Uterus (tissue), 4 donors: ENCODE measurements around the gene ADH5. TPM values are rescaled to one million over a fixed set of nuclear protein-coding genes. Genes with fewer than 3 reads are reported as not detected.
"Not testable (repeated sequence)": the region's sequence is repeated elsewhere in the genome, so short reads cannot be mapped to it uniquely, and the experiment has no call there.

ENCODE experiments used
- DNase-seq, 2 donors: peaks; one replicate each; pipeline ENCODE4 v3.0.0-alpha.2; 2019 to 2020
- H3K27ac ChIP-seq, 2 donors: fragments of 200-600 bp; sonication (generic); 1 replicate in 1 of 2; 2 replicates in 1 of 2; pipeline ENCODE4 v1.5.1; 2016 to 2018
- H3K27me3 ChIP-seq, 2 donors: fragments of 200-600 bp; sonication (generic); one replicate each; pipeline ENCODE4 v1.5.1; 2018 to 2019; ENCODE audit warnings: control low read depth in 1 of 2
- H3K36me3 ChIP-seq, 2 donors: fragments of 200-600 bp; sonication (generic); one replicate each; pipeline ENCODE4 v1.5.1; 2019; ENCODE audit warnings: control low read depth in 1 of 2
- H3K4me1 ChIP-seq, 2 donors: fragments of 200-600 bp; sonication (generic); one replicate each; pipeline ENCODE4 v1.5.1; 2018 to 2019; ENCODE audit warnings: control low read depth in 1 of 2
- H3K4me3 ChIP-seq, 2 donors: fragments of 200-600 bp; sonication (generic); 1 replicate in 1 of 2; 2 replicates in 1 of 2; pipeline ENCODE4 v1.5.1; 2018 to 2019; ENCODE audit warnings: mild to moderate bottlenecking in 1 of 2
- H3K9me3 ChIP-seq, 2 donors: fragments of 200-600 bp; sonication (generic); one replicate each; pipeline ENCODE4 v1.5.1; 2019; ENCODE audit warnings: control low read depth in 1 of 2
- CTCF ChIP-seq, 4 experiments: fragments of 200-600 bp in 2 of 4; fragments of 450-650 bp in 2 of 4; sonication (generic) in 2 of 4; IDR thresholded peaks; one replicate each; pipeline ENCODE4 v1.5.1; 2016 to 2019; ENCODE audit warnings: antibody characterized with exemption in 4 of 4, mild to moderate bottlenecking in 2 of 4, moderate library complexity in 1 of 4
- POLR2A ChIP-seq, 2 donors: fragments of 450-650 bp; IDR thresholded peaks; one replicate each; pipeline ENCODE4 v1.6.1; 2016; ENCODE audit warnings: antibody characterized with exemption in 2 of 2, mild to moderate bottlenecking in 1 of 2, moderate library complexity in 1 of 2
- intact Hi-C: fragments of 100-400 bp; cut with DNase I; formaldehyde crosslinking; loops from one replicate; pipeline ENCODE4 v1.15.1; 2023; ENCODE audit warnings: low total_unique reads
- total RNA-seq, 4 donors: library from RNA; depleted of rRNA in 3 of 4; stranded (reverse); fragments of >200 nt in 3 of 4; gene quantifications; one replicate each; pipeline versions ENCODE4 v1.1.0 to v1.2.4, GENCODE V29; 2014 to 2023
- donor health status: DM: yes; HTN: yes; CAD: no.

ADH5 gene
- total RNA-seq, 4 donors from 2014 or later: 140 to 195 (median 175) TPM

- no peak for DNase-seq
- Histone ChIP-seq H3K36me3 (no peaks in the 10 kb centered on the region), H3K27ac (no peak overlapping the region), H3K9me3 (no peaks in the 10 kb centered on the region), H3K27me3 (no peaks in the 10 kb centered on the region), H3K4me3 (no peak overlapping the region), H3K4me1 (no peaks in the 10 kb centered on the region)
- intact Hi-C loops: no loop called here
- TF ChIP-seq CTCF (IDR thresholded peaks at IDR 0.05) (no peak), POLR2A (IDR thresholded peaks at IDR 0.05) (no peak)
These were observed 60.4 kb downstream of the ADH5 start for GRCh38 chr4:99028187-99028586.

GRCh38 chr4:99027304-99027703 lies 61.3 kb downstream of the ADH5 start:
- Histone ChIP-seq H3K27me3 (no peaks in the 10 kb centered on the region), H3K27ac (no peak overlapping the region), H3K9me3 (no peaks in the 10 kb centered on the region), H3K4me1 (no peaks in the 10 kb centered on the region), H3K4me3 (no peak overlapping the region), H3K36me3 (no peaks in the 10 kb centered on the region)
- intact Hi-C loops: no loop called here
- no peak for DNase-seq
- TF ChIP-seq POLR2A (IDR thresholded peaks at IDR 0.05) (no peak), CTCF (IDR thresholded peaks at IDR 0.05) (no peak)

GRCh38 chr4:99025506-99025905 lies 63.1 kb downstream of the ADH5 start:
- H3K9me3 ChIP-seq: peaks cover 0 to 3% of the 10 kb centered on the region in 2 donors
- no peaks in the 10 kb centered on the region for H3K27me3 ChIP-seq
- no peak for TF ChIP-seq CTCF (IDR thresholded peaks at IDR 0.05)
- TF ChIP-seq POLR2A (IDR thresholded peaks at IDR 0.05): no peak
- no peak overlapping the region for H3K4me3 ChIP-seq
- DNase-seq: no peak
- H3K27ac ChIP-seq: no peak overlapping the region
- intact Hi-C loops: no loop called here
- no peaks in the 10 kb centered on the region for H3K4me1 ChIP-seq
- no peaks in the 10 kb centered on the region for H3K36me3 ChIP-seq

GRCh38 chr4:99024481-99025275 lies 63.9 kb downstream of the ADH5 start:
- intact Hi-C loops: no loop called here
- Histone ChIP-seq H3K4me3 (no peak overlapping the region), H3K9me3 (peaks cover 0 to 3% of the 10 kb centered on the region in 2 donors), H3K36me3 (no peaks in the 10 kb centered on the region), H3K4me1 (no peaks in the 10 kb centered on the region), H3K27ac (no peak overlapping the region), H3K27me3 (no peaks in the 10 kb centered on the region)
- no peak for DNase-seq
- TF ChIP-seq POLR2A (IDR thresholded peaks at IDR 0.05) (no peak), CTCF (IDR thresholded peaks at IDR 0.05) (no peak)

- H3K36me3 ChIP-seq: not testable (repeated sequence)
These were observed 64.8 kb downstream of the ADH5 start for GRCh38 chr4:99023800-99024251.

More at GRCh38 chr4:99023800-99024251, 64.8 kb downstream of the ADH5 start:
- H3K4me1 ChIP-seq, DNase-seq, intact Hi-C loops, H3K27me3 ChIP-seq, H3K9me3 ChIP-seq, H3K4me3 ChIP-seq, H3K27ac ChIP-seq: not testable (repeated sequence)
